HG02938 (cell line): ENCODE measurements around the gene TNK2.
"Not testable (repeated sequence)": the region's sequence is repeated elsewhere in the genome, so short reads cannot be mapped to it uniquely, and the experiment has no call there.

ENCODE experiments used
- ATAC-seq: cut with Tn5 transposase; IDR thresholded peaks from one replicate; pipeline ENCODE4 v1.9.1; 2021; ENCODE audit warnings: mild to moderate bottlenecking, moderate library complexity; ENCODE audit not compliant: unreplicated experiment

TNK2 gene

DNA sequence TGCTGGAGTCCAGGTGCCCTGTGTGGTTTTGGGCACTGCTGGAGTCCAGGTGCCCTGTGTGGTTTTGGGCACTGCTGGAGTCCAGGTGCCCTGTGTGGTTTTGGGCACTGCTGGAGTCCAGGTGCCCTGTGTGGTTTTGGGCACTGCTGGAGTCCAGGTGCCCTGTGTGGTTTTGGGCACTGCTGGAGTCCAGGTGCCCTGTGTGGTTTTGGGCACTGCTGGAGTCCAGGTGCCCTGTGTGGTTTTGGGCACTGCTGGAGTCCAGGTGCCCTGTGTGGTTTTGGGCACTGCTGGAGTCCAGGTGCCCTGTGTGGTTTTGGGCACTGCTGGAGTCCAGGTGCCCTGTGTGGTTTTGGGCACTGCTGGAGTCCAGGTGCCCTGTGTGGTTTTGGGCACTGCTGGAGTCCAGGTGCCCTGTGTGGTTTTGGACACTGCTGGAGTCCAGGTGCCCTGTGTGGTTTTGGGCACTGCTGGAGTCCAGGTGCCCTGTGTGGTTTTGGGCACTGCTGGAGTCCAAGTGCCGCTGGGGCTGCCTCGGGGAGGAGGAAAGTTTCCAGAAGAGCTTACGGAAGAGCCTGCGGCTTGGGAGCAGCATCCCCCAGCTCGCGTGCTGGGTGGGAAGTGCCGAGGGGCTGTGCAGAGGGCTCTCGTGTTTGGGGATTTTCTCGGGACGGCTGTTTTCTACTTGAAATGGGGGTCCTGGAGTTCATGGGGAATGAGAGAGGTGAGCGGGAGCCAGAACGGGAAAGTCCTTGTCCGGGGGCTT lies 83.7 kb downstream of the TNK2 start:
- not testable (repeated sequence) for ATAC-seq

DNA sequence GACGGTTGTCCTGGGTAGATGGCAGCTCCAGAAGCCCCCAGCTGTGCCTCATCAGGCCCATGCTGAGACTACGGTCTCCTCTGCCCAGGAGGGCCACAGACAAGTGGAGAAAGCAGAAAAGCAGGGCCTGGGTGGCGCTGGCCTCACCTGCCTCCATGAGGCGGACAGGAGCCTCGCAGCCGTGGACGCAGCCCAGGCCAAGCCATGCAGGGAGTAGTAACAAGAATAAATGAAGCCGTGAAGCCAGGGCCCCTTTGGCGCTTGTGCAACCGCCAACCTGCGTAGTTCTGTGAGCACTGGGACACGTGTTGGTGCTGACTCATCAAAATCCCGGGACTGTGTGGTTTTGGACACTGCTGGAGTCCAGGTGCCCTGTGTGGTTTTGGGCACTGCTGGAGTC lies 84.4 kb downstream of the TNK2 start:
- no peak for ATAC-seq

DNA sequence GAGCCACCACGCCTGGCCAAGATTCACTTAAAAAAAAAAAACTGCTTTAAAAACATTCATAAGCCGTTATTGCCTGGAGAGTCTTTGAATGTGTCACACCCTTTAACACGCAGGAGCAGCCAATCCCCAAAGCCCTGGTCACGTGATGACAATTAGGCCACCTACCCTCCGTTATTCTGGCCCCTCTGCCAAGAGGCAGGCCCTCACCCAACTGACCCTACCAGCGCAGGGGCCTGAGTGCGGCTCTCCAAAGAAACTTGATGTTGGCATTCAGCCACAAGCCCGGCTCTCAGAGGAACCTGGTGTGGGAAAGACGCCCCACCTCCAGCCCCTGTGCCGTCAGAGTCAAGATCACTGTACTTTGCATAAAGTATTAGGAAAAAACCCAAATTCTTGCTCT lies 85.1 kb downstream of the TNK2 start:
- ATAC-seq: no peak

DNA sequence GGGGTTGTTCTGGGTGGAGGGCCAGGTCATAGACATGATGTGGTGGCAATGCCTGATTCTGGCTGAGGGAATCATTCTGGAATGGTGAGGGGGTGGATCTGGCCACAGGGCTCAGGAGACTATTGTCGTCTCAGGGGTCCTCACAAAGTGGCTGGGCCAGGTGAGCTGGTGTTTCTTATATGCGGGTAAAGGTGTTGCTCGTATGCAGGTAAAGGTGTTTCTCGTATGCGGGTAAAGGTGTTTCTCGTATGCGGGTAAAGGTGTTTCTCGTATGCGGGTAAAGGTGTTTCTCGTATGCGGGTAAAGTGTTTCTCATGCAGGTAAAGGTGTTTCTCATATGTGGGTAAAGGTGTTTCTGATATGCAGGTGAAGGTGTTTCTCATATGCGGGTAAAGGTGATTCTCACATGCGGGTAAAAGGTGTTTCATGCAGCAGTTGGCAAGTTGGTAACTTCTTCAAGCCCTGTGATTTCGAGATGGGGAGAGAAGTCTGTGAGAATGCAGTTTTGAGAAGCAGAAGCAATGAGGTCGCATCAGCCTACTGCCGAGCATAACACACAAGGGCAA lies 86.1 kb downstream of the TNK2 start:
- ATAC-seq: no peak

DNA sequence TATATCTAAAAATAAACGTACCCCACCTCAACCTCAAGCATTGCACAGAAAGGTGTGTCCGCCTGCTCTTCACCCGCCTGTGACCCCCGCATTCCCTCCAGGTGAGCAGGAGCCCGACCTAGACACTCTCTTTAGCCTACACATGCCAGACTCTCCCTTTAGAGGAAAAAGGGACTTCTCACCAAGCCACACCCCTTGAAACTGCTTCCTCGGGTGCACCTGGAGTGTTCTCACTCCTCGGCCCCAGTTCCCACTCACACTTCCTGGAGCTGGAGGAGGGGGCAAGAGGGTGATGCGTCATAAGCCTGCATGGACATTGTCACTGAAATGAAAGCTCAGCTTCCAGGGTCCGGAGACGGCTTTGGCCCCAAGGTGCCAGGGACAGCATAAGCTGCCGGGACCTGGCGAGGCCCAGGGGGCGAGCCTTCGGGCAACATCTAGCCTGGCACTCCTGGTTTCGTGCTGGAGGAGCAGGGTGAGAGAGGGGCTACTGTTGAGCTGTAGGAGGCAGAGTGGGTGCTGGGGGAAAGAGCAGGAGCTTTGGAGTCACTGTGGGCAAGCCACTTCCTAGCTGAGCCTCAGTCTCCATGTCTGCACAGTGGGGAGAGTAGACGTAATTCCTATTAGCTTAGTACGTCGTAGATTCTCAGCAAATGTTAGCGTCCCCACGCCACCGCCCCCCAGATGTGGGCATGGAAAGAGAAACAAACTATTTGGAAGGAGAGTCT lies 86.8 kb downstream of the TNK2 start:
- ATAC-seq: no peak

DNA sequence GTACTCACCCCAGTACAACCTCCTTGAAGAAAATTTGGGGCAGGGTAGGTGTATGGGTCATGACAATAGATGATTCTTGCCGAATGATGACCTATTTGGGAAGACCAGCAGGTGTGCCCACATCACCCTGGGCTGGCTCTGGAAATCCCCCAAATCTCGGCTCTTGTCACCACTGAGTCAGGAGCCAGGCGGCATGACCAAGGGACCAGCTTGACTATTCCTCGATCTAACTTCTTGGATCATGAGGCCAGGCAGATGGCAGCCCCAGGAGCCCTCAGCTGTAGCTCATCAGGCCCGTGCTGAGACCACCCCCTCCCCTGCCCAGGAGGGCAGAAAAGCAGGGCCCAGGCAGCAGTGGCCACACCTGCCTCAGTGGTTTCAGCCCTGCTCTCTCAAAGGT lies 87.5 kb downstream of the TNK2 start:
- no peak for ATAC-seq

DNA sequence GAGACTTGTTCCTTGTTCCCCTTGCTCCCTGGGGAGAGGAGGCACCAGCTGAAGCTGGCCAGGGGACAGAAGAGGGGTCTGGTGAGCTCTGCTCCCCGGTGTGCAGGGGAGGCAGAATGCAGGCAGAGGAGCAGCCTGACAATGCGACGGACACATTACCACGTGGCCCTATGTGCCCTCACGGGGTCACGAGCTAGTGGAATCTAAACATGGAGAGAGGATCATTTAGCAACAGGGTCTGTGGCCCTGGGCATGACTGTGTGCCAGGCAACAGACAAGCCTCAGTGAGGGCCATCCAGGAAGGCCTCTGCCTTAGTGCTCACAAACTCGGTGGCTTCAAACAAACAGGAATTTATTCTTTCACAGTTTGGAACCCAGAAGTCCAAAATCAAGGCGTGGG lies 88.2 kb downstream of the TNK2 start:
- ATAC-seq: no peak

DNA sequence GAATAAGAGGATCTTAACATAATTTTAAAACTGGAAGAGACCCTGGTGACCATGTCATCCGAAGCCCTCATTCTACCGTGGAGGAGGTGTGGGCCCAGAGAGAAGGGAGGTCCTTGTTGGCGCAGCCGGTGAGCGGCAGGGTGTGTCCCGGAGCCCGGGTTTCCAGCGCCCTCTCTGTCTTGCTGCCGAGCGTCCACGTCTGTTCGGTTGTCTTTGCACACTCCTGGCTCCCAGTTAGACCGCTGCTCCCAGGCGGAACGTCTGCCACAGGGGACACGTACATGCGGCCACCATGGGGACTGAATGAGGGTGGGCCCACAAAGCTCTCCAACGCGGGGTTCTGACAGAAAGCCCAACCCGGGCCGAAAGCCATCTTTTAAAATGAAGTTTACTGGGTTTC lies 90.0 kb downstream of the TNK2 start:
- no peak for ATAC-seq

DNA sequence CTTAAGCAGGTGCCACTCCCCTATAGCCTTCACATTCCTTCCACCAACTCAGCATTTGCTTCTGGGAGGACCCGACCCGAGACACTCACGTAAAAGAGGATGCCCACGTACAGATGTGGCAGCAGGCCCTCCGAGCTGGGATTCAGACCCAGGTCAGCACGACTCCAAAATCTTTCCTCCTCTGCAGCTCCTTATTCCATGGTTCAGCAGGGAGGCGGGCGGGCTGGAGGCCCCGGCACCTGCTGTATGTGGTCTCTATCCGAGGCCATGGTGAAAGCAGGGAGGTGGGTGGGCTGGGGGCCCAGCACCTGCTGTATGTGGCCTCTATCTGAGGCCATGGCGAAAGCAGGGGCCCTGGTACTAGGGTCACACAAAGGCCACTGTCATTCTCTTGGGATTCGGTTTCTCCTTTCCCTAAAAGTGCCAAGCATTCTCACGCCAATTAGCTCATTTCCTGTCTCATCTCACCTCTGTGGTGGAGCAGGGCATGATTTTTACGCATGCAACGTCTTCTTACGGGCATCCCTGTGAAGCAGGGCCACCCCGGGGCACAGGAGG lies 90.7 kb downstream of the TNK2 start:
- no peak for ATAC-seq

DNA sequence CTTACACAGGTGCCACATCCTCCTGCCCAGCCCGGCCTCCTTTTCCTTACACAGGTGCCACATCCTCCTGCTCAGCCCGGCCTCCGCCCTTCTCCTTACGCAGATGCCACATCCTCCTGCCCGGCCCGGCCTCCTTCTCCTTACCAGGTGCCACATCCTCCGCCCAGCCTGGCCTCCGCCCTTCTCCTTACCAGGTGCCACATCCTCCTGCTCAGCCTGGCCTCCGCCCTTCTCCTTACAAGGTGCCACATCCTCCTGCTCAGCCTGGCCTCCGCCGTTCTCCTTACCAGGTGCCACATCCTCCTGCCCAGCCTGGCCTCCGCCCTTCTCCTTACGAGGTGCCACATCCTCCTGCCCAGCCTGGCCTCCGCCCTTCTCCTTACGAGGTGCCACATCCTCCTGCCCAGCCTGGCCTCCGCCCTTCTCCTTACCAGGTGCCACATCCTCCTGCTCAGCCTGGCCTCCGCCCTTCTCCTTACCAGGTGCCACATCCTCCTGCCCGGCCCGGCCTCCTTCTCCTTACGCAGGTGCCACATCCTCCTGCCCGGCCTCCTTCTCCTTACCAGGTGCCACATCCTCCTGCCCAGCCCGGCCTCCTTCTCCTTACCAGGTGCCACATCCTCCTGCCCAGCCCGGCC lies 92.0 kb downstream of the TNK2 start:
- not testable (repeated sequence) for ATAC-seq

DNA sequence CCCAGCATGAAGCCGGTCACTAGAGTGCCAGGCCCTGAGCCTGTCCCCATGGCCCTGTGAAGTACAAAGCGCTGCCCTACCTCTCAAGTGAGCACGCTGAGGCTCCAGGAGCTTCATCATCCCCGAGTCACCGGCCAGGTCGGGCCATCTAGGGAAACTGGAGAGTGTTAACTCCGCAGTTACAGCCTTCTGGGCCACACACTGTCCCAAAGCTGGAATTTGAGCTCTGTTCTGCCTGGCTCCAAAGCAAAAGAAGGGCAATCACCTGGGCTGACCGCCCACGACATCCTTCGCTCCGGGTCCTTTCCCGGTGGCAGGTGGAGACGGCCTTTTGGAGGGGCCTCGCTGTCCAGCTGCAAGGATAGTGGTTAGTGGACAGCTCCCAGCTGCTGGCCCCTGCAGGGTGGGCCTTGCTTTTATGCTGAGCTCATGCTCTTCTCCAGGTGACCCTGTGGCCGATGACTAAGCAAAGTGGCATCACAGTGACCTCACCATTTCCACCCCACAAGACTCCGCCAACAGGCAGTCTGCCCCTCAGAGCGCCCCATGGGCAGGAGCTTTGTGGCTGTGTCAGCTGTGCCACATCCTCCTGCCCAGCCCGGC lies 93.1 kb downstream of the TNK2 start:
- no peak for ATAC-seq

DNA sequence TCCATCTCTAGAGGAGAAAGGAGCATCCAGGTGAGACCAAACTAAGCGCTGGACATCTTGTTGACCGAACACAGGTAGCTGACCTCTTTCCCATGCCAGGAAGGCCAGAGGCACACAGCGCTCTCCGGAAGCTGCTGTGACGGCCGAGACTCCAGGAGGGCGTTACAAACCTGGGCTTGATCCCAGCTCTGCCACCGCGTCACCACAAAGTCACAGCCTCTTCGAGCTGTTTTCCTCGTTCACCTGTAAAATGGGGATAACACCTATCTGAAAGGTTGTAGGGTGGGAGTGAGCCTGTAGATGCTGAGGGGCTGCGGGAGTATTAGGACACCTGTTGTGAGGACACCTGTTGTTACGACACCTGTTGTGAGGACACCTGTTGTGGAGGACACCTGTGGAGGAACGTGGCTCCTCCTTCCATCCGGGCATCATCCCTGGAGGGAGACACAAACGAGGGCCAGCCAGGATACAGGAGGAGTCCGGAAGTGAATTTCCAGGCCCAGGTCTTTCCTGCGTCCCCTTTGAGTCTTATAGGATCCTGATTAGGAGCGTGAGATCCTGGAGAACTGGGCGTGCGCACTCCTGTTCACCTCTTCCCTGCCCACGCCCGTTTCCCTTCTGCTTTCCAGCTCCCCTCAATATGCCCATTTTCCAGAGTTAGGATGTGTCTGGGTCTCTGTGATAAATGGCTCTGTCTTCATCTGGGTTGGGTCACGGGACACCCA lies 94.3 kb downstream of the TNK2 start:
- no peak for ATAC-seq
